Right lobe of liver (tissue), 6 donors: ENCODE results near the gene KRTAP10-11. TPM values are rescaled to one million over a fixed set of nuclear protein-coding genes. Genes with fewer than 3 reads are reported as not detected.

ENCODE experiments used
- ATAC-seq, 4 donors: fragments of 200-7000 bp; cut with Tn5 transposase; one replicate each; pipeline ENCODE4 v1.9.1; 2020; ENCODE audit warnings: mild to moderate bottlenecking in 4 of 4, moderate library complexity in 4 of 4
- DNase-seq, 3 donors: peaks; one replicate each; pipeline ENCODE4 v3.0.0-alpha.2; 2020
- H3K27ac ChIP-seq, 3 donors: fragments of 200-600 bp; one replicate each; pipeline ENCODE4 v1.8.0; 2022
- H3K27me3 ChIP-seq, 2 donors: fragments of 200-600 bp; one replicate each; pipeline ENCODE4 v1.8.0; 2022
- H3K36me3 ChIP-seq, 4 donors: fragments of 200-600 bp; sonication (generic) in 1 of 4; one replicate each; pipeline versions ENCODE4 v1.5.1 to v1.8.0; 2017 to 2022; ENCODE audit warnings: control low read depth in 1 of 4
- H3K4me1 ChIP-seq, 4 donors: fragments of 200-600 bp; sonication (generic) in 1 of 4; one replicate each; pipeline versions ENCODE4 v1.5.1 to v1.8.0; 2017 to 2022; ENCODE audit warnings: control low read depth in 1 of 4
- H3K4me3 ChIP-seq, 3 donors: fragments of 200-600 bp; one replicate each; pipeline ENCODE4 v1.8.0; 2022
- H3K9me3 ChIP-seq, 4 donors: fragments of 200-600 bp; sonication (generic) in 1 of 4; one replicate each; pipeline versions ENCODE4 v1.5.1 to v1.8.0; 2017 to 2022; ENCODE audit warnings: control low read depth in 1 of 4
- POLR2A ChIP-seq: fragments of 450-650 bp; IDR thresholded peaks from one replicate; pipeline ENCODE4 v1.6.1; 2017; ENCODE audit warnings: antibody characterized with exemption, mild to moderate bottlenecking
- whole genome bisulfite sequencing: methylation state at CpG from one replicate; pipeline ENCODE4 v1.1.6; 2018; ENCODE audit warnings: low coverage, low lambda C conversion rate; ENCODE audit not compliant: insufficient coverage; ENCODE audit errors: missing lambda C conversion rate; 5-methylcytosine and 5-hydroxymethylcytosine counted together
- intact Hi-C, 2 donors: fragments of 100-400 bp; cut with DNase I; formaldehyde crosslinking; loops; one replicate each; pipeline versions ENCODE4 v1.11.2 to v1.14.1; 2022
- total RNA-seq, 6 experiments: library from RNA; depleted of rRNA in 2 of 6; stranded (reverse); fragments of >200 nt in 2 of 6; fragmentation: NEBNext Ultra II Directional in 3 of 6; extraction: Animal tissue kit (Norgen Biotek cat#: 25700) in 3 of 6; gene quantifications; one replicate each; pipeline versions ENCODE4 v1.1.0 to v1.2.4, GENCODE V29; 2016 to 2023
- TF ChIP-seq, protein P1 (sequence below), 4 donors: fragments of 200-600 bp in 3 of 4; fragments of 450-650 bp in 1 of 4; IDR thresholded peaks; one replicate each; pipeline versions ENCODE4 v1.5.1 to v1.8.0; 2016 to 2022; ENCODE audit warnings: antibody characterized with exemption in 4 of 4, mild to moderate bottlenecking in 2 of 4
- donor health status: DM: no; HTN: yes; CAD: no.
- donor health status: DM: no; HTN: no; CAD: no.
- donor health status: DM: no; HTN: no; CAD: no.
- donor health status: DM: no; HTN: yes; CAD: no.
- donor health status: DM: no; HTN: yes; CAD: no.

The KRTAP10-11 gene
- total RNA-seq, 6 experiments from 2014 or later, result not detected

DNA sequence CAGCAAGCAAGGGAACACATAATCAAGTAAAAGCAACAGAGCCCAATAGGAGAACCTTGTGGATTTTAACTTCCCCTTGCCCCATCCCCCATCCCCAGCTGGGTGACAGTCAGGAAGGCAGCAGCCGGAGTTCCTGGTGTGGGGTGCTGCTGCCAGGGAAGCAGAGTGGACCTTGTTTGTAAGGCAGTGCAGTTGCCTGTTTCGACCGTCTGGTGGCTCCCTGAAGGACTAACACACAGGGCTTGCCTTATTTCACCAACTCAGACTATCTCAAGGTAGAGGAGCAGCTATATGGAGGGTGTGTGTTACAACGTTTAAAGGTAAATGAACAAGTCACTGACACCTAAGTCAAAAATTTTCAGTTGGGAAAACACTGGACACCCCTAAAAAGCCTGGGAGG, 27.7 kb upstream of the KRTAP10-11 start:
- no peaks in the 10 kb centered on the region for H3K4me1 ChIP-seq
- H3K27me3 ChIP-seq, result no peaks in the 10 kb centered on the region
- peak; percentile 56 to 80 (median 74) for ATAC-seq
- intact Hi-C loops, result no loop called here
- TF ChIP-seq, protein P1, sequence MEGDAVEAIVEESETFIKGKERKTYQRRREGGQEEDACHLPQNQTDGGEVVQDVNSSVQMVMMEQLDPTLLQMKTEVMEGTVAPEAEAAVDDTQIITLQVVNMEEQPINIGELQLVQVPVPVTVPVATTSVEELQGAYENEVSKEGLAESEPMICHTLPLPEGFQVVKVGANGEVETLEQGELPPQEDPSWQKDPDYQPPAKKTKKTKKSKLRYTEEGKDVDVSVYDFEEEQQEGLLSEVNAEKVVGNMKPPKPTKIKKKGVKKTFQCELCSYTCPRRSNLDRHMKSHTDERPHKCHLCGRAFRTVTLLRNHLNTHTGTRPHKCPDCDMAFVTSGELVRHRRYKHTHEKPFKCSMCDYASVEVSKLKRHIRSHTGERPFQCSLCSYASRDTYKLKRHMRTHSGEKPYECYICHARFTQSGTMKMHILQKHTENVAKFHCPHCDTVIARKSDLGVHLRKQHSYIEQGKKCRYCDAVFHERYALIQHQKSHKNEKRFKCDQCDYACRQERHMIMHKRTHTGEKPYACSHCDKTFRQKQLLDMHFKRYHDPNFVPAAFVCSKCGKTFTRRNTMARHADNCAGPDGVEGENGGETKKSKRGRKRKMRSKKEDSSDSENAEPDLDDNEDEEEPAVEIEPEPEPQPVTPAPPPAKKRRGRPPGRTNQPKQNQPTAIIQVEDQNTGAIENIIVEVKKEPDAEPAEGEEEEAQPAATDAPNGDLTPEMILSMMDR (IDR thresholded peaks at IDR 0.05), result peak; percentile 7 to 36 (median 30)
- TF ChIP-seq POLR2A, result no peak
- DNase-seq, result peak in 1 of 3 donors; percentile 57
- no peak overlapping the region for H3K27ac ChIP-seq
- no peaks in the 10 kb centered on the region for H3K36me3 ChIP-seq
- 10% methylated on average over 2 of the region's 4 CpGs for WGBS
- H3K9me3 ChIP-seq, result no peaks in the 10 kb centered on the region
- H3K4me3 ChIP-seq, result no peak overlapping the region

DNA sequence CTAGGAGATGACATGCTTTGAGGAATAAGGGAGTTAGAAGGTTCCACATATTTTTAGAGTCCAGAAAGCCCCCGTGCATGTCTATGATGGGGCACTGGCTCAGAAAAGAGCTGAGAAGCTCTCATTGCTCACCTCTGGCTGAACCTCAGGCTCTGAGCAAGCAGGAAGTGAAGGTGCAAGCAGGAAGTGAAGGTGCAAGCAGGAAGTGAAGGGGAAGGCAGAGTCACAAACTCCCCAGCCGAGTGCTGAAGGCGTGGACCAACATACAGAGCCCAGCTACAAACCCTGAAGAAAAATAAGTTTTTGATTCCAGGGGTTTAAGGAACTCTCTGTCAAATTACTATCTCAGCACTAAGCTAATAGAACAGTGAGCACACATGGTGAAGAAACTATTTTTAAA, 27.3 kb upstream of the KRTAP10-11 start:
- no peak for TF ChIP-seq POLR2A
- TF ChIP-seq, protein P1 (IDR thresholded peaks at IDR 0.05), result no peak
- 59% methylated on average over 3 of the region's 3 CpGs for WGBS
- Histone ChIP-seq H3K9me3 (no peaks in the 10 kb centered on the region), H3K4me1 (no peaks in the 10 kb centered on the region), H3K4me3 (no peak overlapping the region), H3K27ac (no peak overlapping the region), H3K36me3 (no peaks in the 10 kb centered on the region), H3K27me3 (no peaks in the 10 kb centered on the region)
- intact Hi-C loops, result no loop called here
- ATAC-seq (peak; percentile 26 to 58 (median 38)), DNase-seq (peak in 1 of 3 donors; percentile 44)

DNA sequence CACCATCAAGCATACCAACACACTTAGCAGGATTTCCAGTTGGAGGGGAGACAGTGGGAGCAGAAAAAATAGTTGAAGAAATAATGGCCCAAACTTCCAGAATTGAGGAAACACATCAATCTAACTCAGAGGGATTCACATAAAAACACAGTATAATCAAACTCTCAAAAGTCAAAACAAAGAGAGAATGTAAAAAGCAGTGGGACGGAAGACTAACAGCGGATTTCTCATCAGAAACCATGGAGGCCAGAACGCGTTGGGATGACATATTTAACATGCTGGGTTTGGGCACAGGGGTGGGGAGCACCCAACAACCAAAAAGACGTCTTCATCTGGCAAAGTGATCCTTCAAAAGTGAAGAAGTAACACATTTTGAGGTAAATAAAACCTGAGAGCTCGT, 26.3 kb upstream of the KRTAP10-11 start:
- Histone ChIP-seq H3K27me3 (no peaks in the 10 kb centered on the region), H3K9me3 (no peaks in the 10 kb centered on the region), H3K36me3 (no peaks in the 10 kb centered on the region), H3K4me1 (no peaks in the 10 kb centered on the region), H3K27ac (no peak overlapping the region), H3K4me3 (no peak overlapping the region)
- intact Hi-C loops, result no loop called here
- TF ChIP-seq, protein P1 (IDR thresholded peaks at IDR 0.05), result no peak
- TF ChIP-seq POLR2A, result no peak
- DNase-seq (no peak), ATAC-seq (no peak)
- 78% methylated on average over 6 of the region's 6 CpGs for WGBS

DNA sequence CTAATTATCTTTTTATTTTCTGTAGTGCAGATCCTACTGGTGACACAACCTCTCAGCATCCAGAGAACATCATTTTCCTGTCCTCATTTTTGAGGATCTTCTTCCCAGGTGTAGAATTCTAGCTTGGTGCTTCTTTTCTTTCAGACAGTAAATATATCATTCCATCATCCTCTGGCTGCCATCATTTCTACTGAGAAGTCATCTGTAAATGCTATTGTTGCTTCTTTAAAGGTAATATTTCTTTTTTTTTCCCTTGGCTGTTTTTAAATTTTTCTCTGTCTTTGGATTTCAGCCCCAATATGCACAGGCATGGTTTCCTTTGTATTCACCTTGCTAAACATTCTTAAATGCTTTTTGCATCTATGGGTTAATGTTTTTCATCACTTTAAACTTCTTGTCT, 22.6 kb upstream of the KRTAP10-11 start:
- Histone ChIP-seq H3K4me1 (no peaks in the 10 kb centered on the region), H3K36me3 (no peaks in the 10 kb centered on the region), H3K27ac (no peak overlapping the region), H3K27me3 (no peaks in the 10 kb centered on the region), H3K4me3 (no peak overlapping the region), H3K9me3 (no peaks in the 10 kb centered on the region)
- no peak for ATAC-seq
- DNase-seq, result no peak
- TF ChIP-seq, protein P1 (IDR thresholded peaks at IDR 0.05), result no peak
- no peak for TF ChIP-seq POLR2A
- intact Hi-C loops, result no loop called here

DNA sequence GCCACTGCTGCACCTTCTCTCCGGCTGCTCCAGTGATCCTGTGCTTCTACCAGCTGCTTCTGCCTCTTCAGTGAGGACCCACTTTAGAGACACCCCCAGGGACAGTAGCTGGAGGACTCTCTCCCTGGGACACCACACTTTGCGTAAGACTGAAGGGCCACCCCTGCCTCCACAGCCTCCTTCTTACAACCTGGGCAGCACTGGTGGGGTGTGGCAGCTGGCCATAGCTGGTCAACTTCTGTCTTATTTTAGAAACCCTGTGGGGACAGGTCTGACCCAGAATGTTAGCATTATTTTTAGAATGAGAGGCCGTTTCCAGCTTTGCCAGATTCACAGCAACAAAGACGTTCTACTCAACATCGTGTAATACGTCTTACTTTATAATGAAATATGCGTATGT, 20.5 kb upstream of the KRTAP10-11 start:
- intact Hi-C loops, result no loop called here
- TF ChIP-seq, protein P1 (IDR thresholded peaks at IDR 0.05), result no peak
- TF ChIP-seq POLR2A, result no peak
- H3K4me1 ChIP-seq, result no peaks in the 10 kb centered on the region

More for the DNA sequence above, 20.5 kb upstream of the KRTAP10-11 start:
- no peak overlapping the region for H3K4me3 ChIP-seq
- H3K27ac ChIP-seq, result no peak overlapping the region
- H3K27me3 ChIP-seq, result no peaks in the 10 kb centered on the region
- H3K9me3 ChIP-seq, result no peaks in the 10 kb centered on the region
- no peaks in the 10 kb centered on the region for H3K36me3 ChIP-seq
- 73% methylated on average over 6 of the region's 7 CpGs for WGBS
- DNase-seq, result no peak
- ATAC-seq, result no peak
